Esophagus muscularis mucosa (tissue), 3 donors: Measurements from ENCODE around the gene KLHL13.
"Not testable (repeated sequence)": the region's sequence is repeated elsewhere in the genome, so short reads cannot be mapped to it uniquely, and the experiment has no call there.

Experiments
- POLR2A ChIP-seq: fragments of 450-650 bp; IDR thresholded peaks from one replicate; pipeline ENCODE4 v1.6.1; 2017; ENCODE audit warnings: antibody characterized with exemption, moderate library complexity, mild to moderate bottlenecking, low read depth
- POLR2AphosphoS5 ChIP-seq, 2 donors: sonication (generic); formaldehyde crosslinking; IDR thresholded peaks; one replicate each; pipeline ENCODE4 v1.6.1; 2017; ENCODE audit warnings: antibody characterized with exemption in 2 of 2
- TF ChIP-seq, protein P1 (sequence below), 3 experiments: fragments of 200-600 bp in 2 of 3; fragments of 450-650 bp in 1 of 3; sonication (generic) in 2 of 3; IDR thresholded peaks; one replicate each; pipeline ENCODE4 v1.5.1; 2017 to 2019; ENCODE audit warnings: antibody characterized with exemption in 3 of 3, mild to moderate bottlenecking in 2 of 3, moderate library complexity in 1 of 3

DNA sequence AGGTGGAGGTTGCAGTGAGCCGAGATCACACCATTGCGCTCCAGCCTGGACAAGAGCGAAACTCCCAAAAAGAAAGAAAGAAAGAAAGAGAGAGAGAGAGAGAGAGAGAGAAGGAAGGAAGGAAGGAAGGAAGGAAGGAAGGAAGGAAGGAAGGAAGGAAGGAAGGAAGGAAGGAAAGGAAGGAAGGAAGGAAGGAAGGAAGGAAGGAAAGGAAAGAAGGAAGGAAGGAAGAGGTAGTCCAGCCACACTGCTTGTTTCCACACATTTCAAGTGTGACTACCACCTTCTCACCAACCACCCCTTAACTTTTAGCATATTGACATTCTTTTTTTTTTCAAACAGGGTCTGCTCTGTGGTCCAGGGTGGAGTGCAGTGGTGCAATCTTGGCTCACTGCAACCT lies 31.2 kb upstream of the KLHL13 start:
- TF ChIP-seq, protein P1, sequence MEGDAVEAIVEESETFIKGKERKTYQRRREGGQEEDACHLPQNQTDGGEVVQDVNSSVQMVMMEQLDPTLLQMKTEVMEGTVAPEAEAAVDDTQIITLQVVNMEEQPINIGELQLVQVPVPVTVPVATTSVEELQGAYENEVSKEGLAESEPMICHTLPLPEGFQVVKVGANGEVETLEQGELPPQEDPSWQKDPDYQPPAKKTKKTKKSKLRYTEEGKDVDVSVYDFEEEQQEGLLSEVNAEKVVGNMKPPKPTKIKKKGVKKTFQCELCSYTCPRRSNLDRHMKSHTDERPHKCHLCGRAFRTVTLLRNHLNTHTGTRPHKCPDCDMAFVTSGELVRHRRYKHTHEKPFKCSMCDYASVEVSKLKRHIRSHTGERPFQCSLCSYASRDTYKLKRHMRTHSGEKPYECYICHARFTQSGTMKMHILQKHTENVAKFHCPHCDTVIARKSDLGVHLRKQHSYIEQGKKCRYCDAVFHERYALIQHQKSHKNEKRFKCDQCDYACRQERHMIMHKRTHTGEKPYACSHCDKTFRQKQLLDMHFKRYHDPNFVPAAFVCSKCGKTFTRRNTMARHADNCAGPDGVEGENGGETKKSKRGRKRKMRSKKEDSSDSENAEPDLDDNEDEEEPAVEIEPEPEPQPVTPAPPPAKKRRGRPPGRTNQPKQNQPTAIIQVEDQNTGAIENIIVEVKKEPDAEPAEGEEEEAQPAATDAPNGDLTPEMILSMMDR (IDR thresholded peaks at IDR 0.05): not testable (repeated sequence)
- TF ChIP-seq POLR2A; POLR2AphosphoS5 (IDR thresholded peaks at IDR 0.05): not testable (repeated sequence)
